GM23338 (cell line): ENCODE results near the gene SLC22A17. TPM values are rescaled to one million over a fixed set of nuclear protein-coding genes. Genes with fewer than 3 reads are reported as not detected.

Experiments
- ATAC-seq: fragments of 200-7000 bp; cut with Tn5 transposase; 3 replicates; pipeline ENCODE4 v1.9.1; 2020
- DNase-seq: peaks from one replicate; pipeline ENCODE4 v3.0.0-alpha.2; 2015; ENCODE audit warnings: low spot score
- H2AFZ ChIP-seq: fragments of 200-600 bp; sonication (generic); 2 replicates; pipeline ENCODE4 v1.8.0; 2016; ENCODE audit warnings: antibody characterized with exemption, mild to moderate bottlenecking, moderate library complexity
- H3F3A ChIP-seq: fragments of 200-600 bp; sonication (generic); replicated peaks from 2 replicates; pipeline ENCODE4 v1.8.0; 2017; ENCODE audit warnings: antibody characterized with exemption, mixed run types, low read depth
- H3K27ac ChIP-seq: fragments of 200-600 bp; sonication (generic); 2 replicates; pipeline ENCODE4 v1.6.1; 2016; ENCODE audit warnings: low read depth
- H3K27me3 ChIP-seq: fragments of 200-600 bp; sonication (generic); 2 replicates; pipeline ENCODE4 v1.8.0; 2016; ENCODE audit warnings: mild to moderate bottlenecking, mixed run types, moderate library complexity; ENCODE audit not compliant: insufficient read depth
- H3K36me3 ChIP-seq: fragments of 200-600 bp; sonication (generic); 2 replicates; pipeline ENCODE4 v1.8.0; 2016; ENCODE audit warnings: mild to moderate bottlenecking; ENCODE audit not compliant: insufficient read depth
- H3K4me1 ChIP-seq: fragments of 200-600 bp; sonication (generic); 2 replicates; pipeline ENCODE4 v1.8.0; 2016; ENCODE audit warnings: mild to moderate bottlenecking, moderate library complexity; ENCODE audit not compliant: insufficient read depth
- H3K4me2 ChIP-seq: fragments of 200-600 bp; sonication (generic); 2 replicates; pipeline ENCODE4 v1.7.1; 2017; ENCODE audit warnings: mixed run types
- H3K4me3 ChIP-seq: fragments of 200-600 bp; sonication (generic); 2 replicates; pipeline ENCODE4 v1.6.1; 2016; ENCODE audit warnings: mixed run types
- H3K79me2 ChIP-seq: fragments of 200-600 bp; sonication (generic); replicated peaks from 2 replicates; pipeline ENCODE4 v1.8.0; 2017; ENCODE audit warnings: mild to moderate bottlenecking; ENCODE audit not compliant: insufficient read depth
- H3K9me2 ChIP-seq: fragments of 200-600 bp; sonication (generic); 2 replicates; pipeline ENCODE4 v1.8.0; 2017; ENCODE audit not compliant: insufficient read depth
- H4K20me1 ChIP-seq: fragments of 200-600 bp; sonication (generic); replicated peaks from 2 replicates; pipeline ENCODE4 v1.8.0; 2017; ENCODE audit warnings: mild to moderate bottlenecking; ENCODE audit not compliant: insufficient read depth
- H3K27ac Mint-ChIP-seq: 2 replicates; pipeline ENCODE4 v1.8.0; 2020; ENCODE audit warnings: inconsistent platforms, mild to moderate bottlenecking, moderate library complexity, mixed read lengths
- H3K27me3 Mint-ChIP-seq: 3 replicates; pipeline ENCODE4 v1.8.0; 2022; ENCODE audit warnings: low read depth, mild to moderate bottlenecking, moderate library complexity, mixed read lengths, inconsistent platforms; ENCODE audit not compliant: insufficient read depth, poor library complexity
- H3K36me3 Mint-ChIP-seq: 3 replicates; pipeline ENCODE4 v1.8.0; 2021; ENCODE audit warnings: low read depth, mild to moderate bottlenecking, inconsistent platforms, moderate library complexity, mixed read lengths
- H3K4me1 Mint-ChIP-seq: 3 replicates; pipeline ENCODE4 v1.8.0; 2020; ENCODE audit warnings: mild to moderate bottlenecking, inconsistent platforms, mixed read lengths
- H3K4me3 Mint-ChIP-seq: 3 replicates; pipeline ENCODE4 v1.8.0; 2021; ENCODE audit warnings: moderate library complexity, mild to moderate bottlenecking, inconsistent platforms, mixed read lengths
- H3K9me3 Mint-ChIP-seq: 3 replicates; pipeline ENCODE4 v1.8.0; 2020; ENCODE audit warnings: moderate library complexity, mild to moderate bottlenecking, inconsistent platforms, mixed read lengths
- CREB1 ChIP-seq: fragments of 250-450 bp; sonication (Bioruptor Pico); IDR thresholded peaks from 2 replicates; pipeline ENCODE4 v1.5.0; 2020; ENCODE audit warnings: low read depth, mild to moderate bottlenecking, moderate library complexity
- EZH2 ChIP-seq: fragments of 200-600 bp; sonication (generic); IDR thresholded peaks from one replicate; pipeline ENCODE4 v1.8.0; 2017; ENCODE audit warnings: antibody characterized with exemption, mild to moderate bottlenecking, low read depth; ENCODE audit not compliant: unreplicated experiment
- EZH2phosphoT487 ChIP-seq: fragments of 200-600 bp; sonication (generic); IDR thresholded peaks from one replicate; pipeline ENCODE4 v1.8.1; 2018; ENCODE audit warnings: antibody characterized with exemption; ENCODE audit not compliant: unreplicated experiment
- JUNB ChIP-seq: IDR thresholded peaks from one replicate; pipeline ENCODE4 v1.6.1; 2016; ENCODE audit warnings: antibody characterized with exemption; ENCODE audit not compliant: unreplicated experiment
- NANOG ChIP-seq: IDR thresholded peaks from 2 replicates; pipeline ENCODE4 v1.6.1; 2016; ENCODE audit warnings: antibody characterized with exemption, borderline replicate concordance
- POLR2AphosphoS5 ChIP-seq: IDR thresholded peaks from 2 replicates; pipeline ENCODE4 v1.6.1; 2016; ENCODE audit warnings: antibody characterized with exemption, low read depth
- STAT1 ChIP-seq: IDR thresholded peaks from one replicate; pipeline ENCODE4 v1.6.1; 2016; ENCODE audit warnings: antibody characterized with exemption; ENCODE audit not compliant: unreplicated experiment
- ZNF114 ChIP-seq: fragments of 250-450 bp; sonication (Bioruptor Pico); IDR thresholded peaks from 2 replicates; pipeline ENCODE4 v1.5.0; 2020; ENCODE audit warnings: mild to moderate bottlenecking, moderate library complexity
- ZNF331 ChIP-seq: fragments of 250-450 bp; sonication (Bioruptor Pico); IDR thresholded peaks from 2 replicates; pipeline ENCODE4 v1.5.0; 2020; ENCODE audit warnings: low read depth, mild to moderate bottlenecking, moderate library complexity
- ZNF462 ChIP-seq: fragments of 250-450 bp; sonication (Bioruptor Pico); IDR thresholded peaks from 2 replicates; pipeline ENCODE4 v1.5.0; 2020; ENCODE audit warnings: mild to moderate bottlenecking, moderate library complexity
- polyA plus RNA-seq: library from polyadenylated mRNA; unstranded; fragments of >200 nt; fragmentation: Nextera tagmentation; extraction: Ambion mirVana; gene quantifications from 2 replicates; pipeline ENCODE4 v1.2.1, GENCODE V29; 2016
- total RNA-seq: library from RNA; depleted of rRNA; stranded (reverse); fragments of >200 nt; shearing (Covaris generic); gene quantifications from 2 replicates; pipeline ENCODE4 v1.2.3, GENCODE V29; 2014
- TF ChIP-seq, protein P1 (sequence below): IDR thresholded peaks from one replicate; pipeline ENCODE4 v1.6.1; 2018; ENCODE audit warnings: antibody characterized with exemption; ENCODE audit not compliant: unreplicated experiment
- TF ChIP-seq, protein P2 (sequence below), 2 experiments: fragments of 200-600 bp in 1 of 2; sonication (generic) in 1 of 2; conservative IDR thresholded peaks; 2 replicates each; pipeline versions ENCODE4 v1.5.1 to v1.6.1; 2016 to 2017; ENCODE audit warnings: antibody characterized with exemption in 2 of 2, low read depth in 2 of 2, mild to moderate bottlenecking in 2 of 2, moderate library complexity in 1 of 2
- TF ChIP-seq, protein P3 (sequence below): IDR thresholded peaks from 2 replicates; pipeline ENCODE4 v1.6.1; 2016; ENCODE audit warnings: antibody characterized with exemption

SLC22A17 gene
- total and polyA plus RNA-seq, 2 experiments from 2014 or later = 28.6 to 56.6 TPM

DNA sequence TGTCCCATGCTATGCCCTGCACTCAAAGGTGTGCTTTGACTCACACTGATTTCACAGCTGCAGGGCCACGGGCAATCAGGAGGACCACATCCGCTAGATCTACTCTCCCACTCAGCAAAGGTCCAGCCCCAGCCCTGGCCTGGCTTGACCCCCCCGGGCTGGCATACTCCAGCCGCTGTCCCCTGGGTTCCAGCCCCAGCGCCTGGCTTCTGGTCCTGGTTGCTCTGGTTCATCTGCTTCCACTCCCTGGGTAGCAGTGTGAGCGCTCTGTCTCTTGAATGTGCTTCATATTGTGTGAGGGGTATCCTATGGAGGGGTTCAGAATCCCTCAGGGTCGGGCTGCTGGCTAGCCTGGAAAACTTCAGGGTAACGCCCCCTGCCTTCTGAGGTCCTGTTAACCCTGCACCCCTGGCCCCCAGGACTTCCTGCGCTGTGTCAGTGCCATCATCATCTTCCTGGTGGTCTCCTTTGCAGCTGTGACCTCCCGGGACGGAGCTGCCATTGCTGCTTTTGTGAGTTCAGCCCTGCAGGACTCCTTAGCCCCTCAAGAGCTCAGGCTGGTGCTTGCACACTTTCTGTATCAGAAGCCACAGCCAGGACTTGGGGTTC is 26.0 kb upstream of the SLC22A17 start:
- TF ChIP-seq, protein P1, sequence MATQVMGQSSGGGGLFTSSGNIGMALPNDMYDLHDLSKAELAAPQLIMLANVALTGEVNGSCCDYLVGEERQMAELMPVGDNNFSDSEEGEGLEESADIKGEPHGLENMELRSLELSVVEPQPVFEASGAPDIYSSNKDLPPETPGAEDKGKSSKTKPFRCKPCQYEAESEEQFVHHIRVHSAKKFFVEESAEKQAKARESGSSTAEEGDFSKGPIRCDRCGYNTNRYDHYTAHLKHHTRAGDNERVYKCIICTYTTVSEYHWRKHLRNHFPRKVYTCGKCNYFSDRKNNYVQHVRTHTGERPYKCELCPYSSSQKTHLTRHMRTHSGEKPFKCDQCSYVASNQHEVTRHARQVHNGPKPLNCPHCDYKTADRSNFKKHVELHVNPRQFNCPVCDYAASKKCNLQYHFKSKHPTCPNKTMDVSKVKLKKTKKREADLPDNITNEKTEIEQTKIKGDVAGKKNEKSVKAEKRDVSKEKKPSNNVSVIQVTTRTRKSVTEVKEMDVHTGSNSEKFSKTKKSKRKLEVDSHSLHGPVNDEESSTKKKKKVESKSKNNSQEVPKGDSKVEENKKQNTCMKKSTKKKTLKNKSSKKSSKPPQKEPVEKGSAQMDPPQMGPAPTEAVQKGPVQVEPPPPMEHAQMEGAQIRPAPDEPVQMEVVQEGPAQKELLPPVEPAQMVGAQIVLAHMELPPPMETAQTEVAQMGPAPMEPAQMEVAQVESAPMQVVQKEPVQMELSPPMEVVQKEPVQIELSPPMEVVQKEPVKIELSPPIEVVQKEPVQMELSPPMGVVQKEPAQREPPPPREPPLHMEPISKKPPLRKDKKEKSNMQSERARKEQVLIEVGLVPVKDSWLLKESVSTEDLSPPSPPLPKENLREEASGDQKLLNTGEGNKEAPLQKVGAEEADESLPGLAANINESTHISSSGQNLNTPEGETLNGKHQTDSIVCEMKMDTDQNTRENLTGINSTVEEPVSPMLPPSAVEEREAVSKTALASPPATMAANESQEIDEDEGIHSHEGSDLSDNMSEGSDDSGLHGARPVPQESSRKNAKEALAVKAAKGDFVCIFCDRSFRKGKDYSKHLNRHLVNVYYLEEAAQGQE = no peak
- TF ChIP-seq STAT1 = no peak
- TF ChIP-seq ZNF331 = no peak
- TF ChIP-seq ZNF114 (CRISPR knock-in tag) = no peak
- no peak for TF ChIP-seq ZNF462 (CRISPR knock-in tag)
- TF ChIP-seq, protein P2, sequence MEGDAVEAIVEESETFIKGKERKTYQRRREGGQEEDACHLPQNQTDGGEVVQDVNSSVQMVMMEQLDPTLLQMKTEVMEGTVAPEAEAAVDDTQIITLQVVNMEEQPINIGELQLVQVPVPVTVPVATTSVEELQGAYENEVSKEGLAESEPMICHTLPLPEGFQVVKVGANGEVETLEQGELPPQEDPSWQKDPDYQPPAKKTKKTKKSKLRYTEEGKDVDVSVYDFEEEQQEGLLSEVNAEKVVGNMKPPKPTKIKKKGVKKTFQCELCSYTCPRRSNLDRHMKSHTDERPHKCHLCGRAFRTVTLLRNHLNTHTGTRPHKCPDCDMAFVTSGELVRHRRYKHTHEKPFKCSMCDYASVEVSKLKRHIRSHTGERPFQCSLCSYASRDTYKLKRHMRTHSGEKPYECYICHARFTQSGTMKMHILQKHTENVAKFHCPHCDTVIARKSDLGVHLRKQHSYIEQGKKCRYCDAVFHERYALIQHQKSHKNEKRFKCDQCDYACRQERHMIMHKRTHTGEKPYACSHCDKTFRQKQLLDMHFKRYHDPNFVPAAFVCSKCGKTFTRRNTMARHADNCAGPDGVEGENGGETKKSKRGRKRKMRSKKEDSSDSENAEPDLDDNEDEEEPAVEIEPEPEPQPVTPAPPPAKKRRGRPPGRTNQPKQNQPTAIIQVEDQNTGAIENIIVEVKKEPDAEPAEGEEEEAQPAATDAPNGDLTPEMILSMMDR (conservative IDR thresholded peaks at IDR 0.05; ENCODE audit: low read depth in 2 of 2) = no peak
- no peak for TF ChIP-seq NANOG
- TF ChIP-seq, protein P3, sequence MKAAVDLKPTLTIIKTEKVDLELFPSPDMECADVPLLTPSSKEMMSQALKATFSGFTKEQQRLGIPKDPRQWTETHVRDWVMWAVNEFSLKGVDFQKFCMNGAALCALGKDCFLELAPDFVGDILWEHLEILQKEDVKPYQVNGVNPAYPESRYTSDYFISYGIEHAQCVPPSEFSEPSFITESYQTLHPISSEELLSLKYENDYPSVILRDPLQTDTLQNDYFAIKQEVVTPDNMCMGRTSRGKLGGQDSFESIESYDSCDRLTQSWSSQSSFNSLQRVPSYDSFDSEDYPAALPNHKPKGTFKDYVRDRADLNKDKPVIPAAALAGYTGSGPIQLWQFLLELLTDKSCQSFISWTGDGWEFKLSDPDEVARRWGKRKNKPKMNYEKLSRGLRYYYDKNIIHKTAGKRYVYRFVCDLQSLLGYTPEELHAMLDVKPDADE = no peak
- no peak for TF ChIP-seq JUNB
- no peak for TF ChIP-seq CREB1 (CRISPR knock-in tag)
- no peak for TF ChIP-seq POLR2AphosphoS5
- no peak for TF ChIP-seq EZH2phosphoT487
- TF ChIP-seq EZH2 = no peak
- H3K27ac ChIP-seq = no peak overlapping the region
- H3K4me3 Mint-ChIP-seq = no peak overlapping the region
- no peak overlapping the region for H3K4me2 ChIP-seq
- H4K20me1 ChIP-seq = no peaks in the 10 kb centered on the region; the same call in 1 of the 2 replicates
- H3F3A ChIP-seq = no peaks in the 10 kb centered on the region
- no peak overlapping the region for H3K4me3 ChIP-seq
- no peaks in the 10 kb centered on the region for H3K36me3 Mint-ChIP-seq
- ATAC-seq (no peak), DNase-seq (no peak)
- no peak overlapping the region for H2AFZ ChIP-seq
- H3K27me3 Mint-ChIP-seq = peaks cover 25% of the 10 kb centered on the region
- H3K4me1 ChIP-seq = peaks cover 9% of the 10 kb centered on the region; the same call in 1 of the 2 replicates
- no peaks in the 10 kb centered on the region for H3K9me2 ChIP-seq
- no peaks in the 10 kb centered on the region; the same call in 2 of the 3 replicates for H3K9me3 Mint-ChIP-seq
- no peaks in the 10 kb centered on the region for H3K36me3 ChIP-seq
- H3K27ac Mint-ChIP-seq = no peak overlapping the region
- no peaks in the 10 kb centered on the region for H3K79me2 ChIP-seq
- H3K4me1 Mint-ChIP-seq = peaks cover 19% of the 10 kb centered on the region
- peaks cover 31% of the 10 kb centered on the region; the same call in 1 of the 2 replicates for H3K27me3 ChIP-seq
